Activated CD4-positive, alpha-beta memory T cell treated with anti-CD3 and anti-CD28 coated beads for 36 hours (primary cell): ENCODE measurements around the gene TLR4. TPM values are rescaled to one million over a fixed set of nuclear protein-coding genes. Genes with fewer than 3 reads are reported as not detected.

ENCODE experiments used
- CTCF ChIA-PET: fragments of 350-600 bp; sonication (Branson Sonifier 250); formaldehyde crosslinking; loops from one replicate; lab custom pipeline; 2021; ENCODE audit warnings: antibody characterized with exemption, inconsistent platforms; lab: Charles Lee
- POLR2A ChIA-PET: fragments of 350-600 bp; sonication (Branson Sonifier 250); formaldehyde crosslinking; loops from one replicate; lab custom pipeline; 2021; ENCODE audit warnings: antibody characterized with exemption; lab: Charles Lee
- DNase-seq: peaks from one replicate; pipeline ENCODE4 v3.0.0-alpha.2; 2020
- H3K27ac Mint-ChIP-seq: one replicate; pipeline ENCODE4 v1.8.0; 2021; ENCODE audit warnings: mixed read lengths
- H3K27me3 Mint-ChIP-seq: one replicate; pipeline ENCODE4 v1.8.0; 2021; ENCODE audit warnings: mixed read lengths
- H3K36me3 Mint-ChIP-seq: one replicate; pipeline ENCODE4 v1.8.0; 2021; ENCODE audit warnings: mixed read lengths
- H3K4me1 Mint-ChIP-seq: one replicate; pipeline ENCODE4 v1.8.0; 2021; ENCODE audit warnings: low read depth, mixed read lengths
- H3K4me3 Mint-ChIP-seq: one replicate; pipeline ENCODE4 v1.8.0; 2021; ENCODE audit warnings: mild to moderate bottlenecking, mixed read lengths
- H3K9me3 Mint-ChIP-seq: one replicate; pipeline ENCODE4 v1.8.0; 2021; ENCODE audit warnings: mixed read lengths
- intact Hi-C: fragments of 100-400 bp; cut with micrococcal nuclease; formaldehyde crosslinking; loops from one replicate; pipeline ENCODE4 v1.15.1; 2023
- total RNA-seq, 2 experiments: library from RNA; stranded (reverse); gene quantifications; one replicate each; pipeline ENCODE4 v1.2.3, GENCODE V29; 2021

The TLR4 gene
- total RNA-seq, 2 experiments from 2014 or later, result not detected

DNA sequence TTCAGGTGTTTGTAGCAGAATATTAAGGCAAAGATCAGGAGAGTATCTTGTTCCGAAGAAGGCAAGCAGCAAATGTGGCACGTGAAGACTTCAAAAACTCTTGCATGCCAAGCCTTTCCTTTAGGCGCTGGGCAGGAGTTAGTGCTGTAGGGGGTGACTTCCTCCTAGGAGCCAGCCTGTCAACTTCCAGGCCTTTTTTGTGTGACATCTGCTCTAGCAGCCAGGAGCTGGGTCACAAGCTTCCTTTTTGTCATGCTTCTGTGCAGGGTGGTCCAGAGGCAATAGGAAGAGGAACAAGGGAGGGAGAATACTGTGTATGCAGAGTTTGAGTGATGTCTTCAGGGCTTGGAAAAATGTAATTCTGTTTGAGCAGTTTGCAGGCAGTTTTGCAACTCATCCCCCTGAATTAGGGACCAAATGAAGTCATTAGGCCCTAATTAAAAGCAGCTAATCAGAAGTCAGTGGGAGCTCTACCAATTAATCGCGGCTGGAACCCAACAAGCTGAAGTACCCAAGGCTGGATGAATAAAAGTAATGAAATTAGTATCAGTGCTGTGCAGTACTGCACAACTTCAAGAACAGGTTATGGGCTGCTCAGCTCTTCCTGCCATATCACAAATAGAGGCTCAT lies 53.5 kb downstream of the TLR4 start:
- H3K4me1 Mint-ChIP-seq, result no peaks in the 10 kb centered on the region
- intact Hi-C loops, result no loop called here
- CTCF ChIA-PET, result no interaction called here
- DNase-seq, result no peak
- H3K27me3 Mint-ChIP-seq, result peaks cover 6% of the 10 kb centered on the region
- POLR2A ChIA-PET, result no interaction called here
- no peak overlapping the region for H3K27ac Mint-ChIP-seq
- H3K4me3 Mint-ChIP-seq, result no peak overlapping the region
- no peaks in the 10 kb centered on the region for H3K36me3 Mint-ChIP-seq
- no peaks in the 10 kb centered on the region for H3K9me3 Mint-ChIP-seq

GRCh38 chr9:117763314-117763713 lies 59.1 kb downstream of the TLR4 start:
- H3K36me3 Mint-ChIP-seq, result no peaks in the 10 kb centered on the region
- H3K4me3 Mint-ChIP-seq, result no peak overlapping the region
- DNase-seq, result peak; percentile 42
- CTCF ChIA-PET, result no interaction called here
- peaks cover 2% of the 10 kb centered on the region for H3K27me3 Mint-ChIP-seq
- intact Hi-C loops, result no loop called here
- no peak overlapping the region for H3K27ac Mint-ChIP-seq
- POLR2A ChIA-PET, result no interaction called here
- no peaks in the 10 kb centered on the region for H3K9me3 Mint-ChIP-seq
- no peaks in the 10 kb centered on the region for H3K4me1 Mint-ChIP-seq

- no peak overlapping the region for H3K27ac Mint-ChIP-seq
- peaks cover 1% of the 10 kb centered on the region for H3K27me3 Mint-ChIP-seq
- H3K4me3 Mint-ChIP-seq, result no peak overlapping the region
- ChIA-PET POLR2A (no interaction called here), CTCF (no interaction called here)
- DNase-seq, result no peak
- H3K36me3 Mint-ChIP-seq, result no peaks in the 10 kb centered on the region
- H3K9me3 Mint-ChIP-seq, result no peaks in the 10 kb centered on the region
- intact Hi-C loops, result no loop called here
- no peaks in the 10 kb centered on the region for H3K4me1 Mint-ChIP-seq
Measured at GRCh38 chr9:117768750-117769395, 64.7 kb downstream of the TLR4 start.

- no peaks in the 10 kb centered on the region for H3K9me3 Mint-ChIP-seq
- H3K27ac Mint-ChIP-seq, result no peak overlapping the region
- no peak for DNase-seq
- intact Hi-C loops, result no loop called here
- no peak overlapping the region for H3K4me3 Mint-ChIP-seq
- ChIA-PET POLR2A (no interaction called here), CTCF (no interaction called here)
- no peaks in the 10 kb centered on the region for H3K4me1 Mint-ChIP-seq
- peaks cover 5% of the 10 kb centered on the region for H3K27me3 Mint-ChIP-seq
- no peaks in the 10 kb centered on the region for H3K36me3 Mint-ChIP-seq
Measured at GRCh38 chr9:117771136-117771535, 66.9 kb downstream of the TLR4 start.

- H3K36me3 Mint-ChIP-seq, result no peaks in the 10 kb centered on the region
- no peaks in the 10 kb centered on the region for H3K9me3 Mint-ChIP-seq
- H3K27me3 Mint-ChIP-seq, result peaks cover 5% of the 10 kb centered on the region
- H3K4me1 Mint-ChIP-seq, result no peaks in the 10 kb centered on the region
- CTCF ChIA-PET, result no interaction called here
- intact Hi-C loops, result no loop called here
- POLR2A ChIA-PET, result no interaction called here
- no peak overlapping the region for H3K4me3 Mint-ChIP-seq
- DNase-seq, result no peak
- no peak overlapping the region for H3K27ac Mint-ChIP-seq
Measured at GRCh38 chr9:117772960-117773359, 68.8 kb downstream of the TLR4 start.
